Measurements from ENCODE around the gene ST8SIA2. TPM values are rescaled to one million over a fixed set of nuclear protein-coding genes. Genes with fewer than 3 reads are reported as not detected.

ST8SIA2 gene
- total and polyA plus RNA-seq, 11 donors, result 0.50 to 14.3 (median 3.1) TPM

DNA sequence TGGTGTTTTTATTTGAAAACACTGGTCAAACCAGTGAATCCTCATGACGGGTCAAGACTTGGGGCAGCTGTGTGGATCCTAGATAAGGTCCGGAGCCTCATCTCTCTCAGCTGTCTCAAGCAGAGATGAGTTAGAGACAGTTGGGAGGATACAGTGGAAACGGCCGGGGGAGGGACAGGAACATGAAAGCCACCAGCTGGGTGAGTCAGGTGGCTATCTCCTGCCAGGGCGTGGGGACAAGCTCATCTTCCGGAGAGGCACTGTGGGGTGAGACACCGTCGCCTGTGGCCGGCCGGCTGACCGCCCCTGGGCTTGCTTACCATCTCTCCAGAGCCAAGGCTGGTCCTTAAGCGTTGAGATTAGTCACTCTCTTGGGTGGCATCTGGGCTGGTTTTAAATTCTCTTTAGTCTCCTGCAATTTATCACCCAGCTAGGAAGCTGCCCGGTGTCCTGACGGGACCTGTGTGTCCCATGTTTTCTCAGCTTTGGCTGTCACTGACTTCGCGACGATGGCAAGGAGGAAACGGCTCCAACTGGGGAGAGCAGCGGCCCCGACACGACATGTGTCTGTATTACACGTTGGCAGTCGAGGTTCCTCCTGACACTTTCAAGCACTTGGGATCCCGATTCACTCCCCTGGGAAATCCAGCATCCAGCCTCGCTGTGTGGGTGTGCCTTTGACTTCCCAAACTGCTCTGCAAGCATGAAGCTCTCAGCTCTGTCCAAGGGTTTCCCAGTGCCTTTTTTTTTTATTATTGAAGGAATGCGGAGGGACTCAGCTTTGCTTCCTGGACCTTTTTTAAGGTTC lies 7.5 kb downstream of the ST8SIA2 start:
- TF ChIP-seq POLR2A (IDR thresholded peaks at IDR 0.05), result no peak
- TF ChIP-seq, protein P1, sequence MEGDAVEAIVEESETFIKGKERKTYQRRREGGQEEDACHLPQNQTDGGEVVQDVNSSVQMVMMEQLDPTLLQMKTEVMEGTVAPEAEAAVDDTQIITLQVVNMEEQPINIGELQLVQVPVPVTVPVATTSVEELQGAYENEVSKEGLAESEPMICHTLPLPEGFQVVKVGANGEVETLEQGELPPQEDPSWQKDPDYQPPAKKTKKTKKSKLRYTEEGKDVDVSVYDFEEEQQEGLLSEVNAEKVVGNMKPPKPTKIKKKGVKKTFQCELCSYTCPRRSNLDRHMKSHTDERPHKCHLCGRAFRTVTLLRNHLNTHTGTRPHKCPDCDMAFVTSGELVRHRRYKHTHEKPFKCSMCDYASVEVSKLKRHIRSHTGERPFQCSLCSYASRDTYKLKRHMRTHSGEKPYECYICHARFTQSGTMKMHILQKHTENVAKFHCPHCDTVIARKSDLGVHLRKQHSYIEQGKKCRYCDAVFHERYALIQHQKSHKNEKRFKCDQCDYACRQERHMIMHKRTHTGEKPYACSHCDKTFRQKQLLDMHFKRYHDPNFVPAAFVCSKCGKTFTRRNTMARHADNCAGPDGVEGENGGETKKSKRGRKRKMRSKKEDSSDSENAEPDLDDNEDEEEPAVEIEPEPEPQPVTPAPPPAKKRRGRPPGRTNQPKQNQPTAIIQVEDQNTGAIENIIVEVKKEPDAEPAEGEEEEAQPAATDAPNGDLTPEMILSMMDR (IDR thresholded peaks at IDR 0.05), result no peak
- H3K27ac ChIP-seq, result no peak overlapping the region
- H3K4me3 ChIP-seq, result no peak overlapping the region
- H3K9me3 ChIP-seq, result no peaks in the 10 kb centered on the region
- ATAC-seq (peak in 1 of 4 donors; percentile 16), DNase-seq (peak in 1 of 5 donors; percentile 64)
- no peaks in the 10 kb centered on the region for H3K4me1 ChIP-seq
- WGBS, 4 donors, result 44 to 64% (median 54%) methylated on average over 22 to 26 of the region's 26 CpGs
- H3K27me3 ChIP-seq, result peaks cover 0 to 31% (median 0%) of the 10 kb centered on the region in 9 donors
- no peaks in the 10 kb centered on the region for H3K36me3 ChIP-seq
- intact Hi-C loops (cut with DNase I), result loop anchor here in 1 of 10 donors (10.0 kb wide), 1 partner anchor 284 kb away; no protein-coding TSS in a partner anchor

DNA sequence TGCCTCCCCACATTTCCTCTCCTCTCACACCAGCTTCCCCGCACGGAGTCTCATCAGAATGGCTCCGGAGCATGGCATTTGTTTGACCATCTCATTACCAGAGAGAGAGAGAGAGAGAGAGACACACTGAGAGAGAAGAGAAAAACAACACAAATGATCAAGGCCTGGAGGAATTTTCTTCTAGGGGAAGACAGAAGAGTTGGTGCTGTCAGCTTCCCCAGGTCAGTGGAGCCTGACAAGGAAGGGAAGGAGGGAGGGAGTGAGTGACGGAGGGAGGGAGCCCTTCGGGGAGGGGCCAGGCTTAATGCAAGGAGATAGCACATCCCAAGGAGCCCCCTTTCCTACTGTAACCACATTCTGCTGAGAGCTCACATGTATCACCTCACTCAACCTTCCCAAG lies 9.1 kb downstream of the ST8SIA2 start:
- H3K27me3 ChIP-seq, result peaks cover 0 to 22% (median 0%) of the 10 kb centered on the region in 9 donors
- WGBS, 4 donors, result 76 to 88% (median 80%) methylated on average over 5 of the region's 5 CpGs
- H3K27ac ChIP-seq, result no peak overlapping the region
- no peak for ATAC-seq
- H3K36me3 ChIP-seq, result no peaks in the 10 kb centered on the region
- H3K4me1 ChIP-seq, result peaks cover 0 to 5% (median 0%) of the 10 kb centered on the region in 12 donors
- no peaks in the 10 kb centered on the region for H3K9me3 ChIP-seq
- H3K4me3 ChIP-seq, result no peak overlapping the region
- intact Hi-C loops (cut with DNase I), result loop anchor here in 1 of 10 donors (10.0 kb wide), 1 partner anchor 282 kb away; no protein-coding TSS in a partner anchor
- TF ChIP-seq, protein P1 (IDR thresholded peaks at IDR 0.05), result no peak
- TF ChIP-seq POLR2A (IDR thresholded peaks at IDR 0.05), result no peak
- no peak for DNase-seq

- no peak for TF ChIP-seq POLR2A (IDR thresholded peaks at IDR 0.05)
- TF ChIP-seq, protein P1 (IDR thresholded peaks at IDR 0.05), result no peak
Measured at GRCh38 chr15:92405942-92406341, 12.3 kb downstream of the ST8SIA2 start.

GRCh38 chr15:92407321-92407720 lies 13.6 kb downstream of the ST8SIA2 start:
- no peak overlapping the region for H3K27ac ChIP-seq
- H3K36me3 ChIP-seq, result no peaks in the 10 kb centered on the region
- WGBS, 4 donors, result 69 to 78% (median 72%) methylated on average over 6 of the region's 6 CpGs
- TF ChIP-seq POLR2A (IDR thresholded peaks at IDR 0.05), result no peak
- TF ChIP-seq, protein P1 (IDR thresholded peaks at IDR 0.05), result no peak
- intact Hi-C loops (cut with DNase I), result loop anchor here in 1 of 10 donors (10.0 kb wide), 1 partner anchor 277 kb away; no protein-coding TSS in a partner anchor
- no peak for DNase-seq
- peaks cover 0 to 8% (median 0%) of the 10 kb centered on the region in 12 donors for H3K4me1 ChIP-seq
- H3K9me3 ChIP-seq, result no peaks in the 10 kb centered on the region
- no peak for ATAC-seq
- no peak overlapping the region for H3K4me3 ChIP-seq
- peaks cover 0 to 14% (median 0%) of the 10 kb centered on the region in 9 donors for H3K27me3 ChIP-seq

More at GRCh38 chr15:92405942-92406341, 12.3 kb downstream of the ST8SIA2 start:
- H3K27ac ChIP-seq, result no peak overlapping the region
- no peak for ATAC-seq
- H3K4me3 ChIP-seq, result no peak overlapping the region
- 73 to 91% (median 79%) methylated on average over 5 of the region's 5 CpGs for WGBS, 4 donors
- intact Hi-C loops (cut with DNase I), result loop anchor here in 1 of 10 donors (10.0 kb wide), 1 partner anchor 279 kb away; no protein-coding TSS in a partner anchor
- H3K4me1 ChIP-seq, result peaks cover 0 to 8% (median 0%) of the 10 kb centered on the region in 12 donors
- no peak for DNase-seq
- H3K36me3 ChIP-seq, result no peaks in the 10 kb centered on the region
- peaks cover 0 to 15% (median 0%) of the 10 kb centered on the region in 9 donors for H3K27me3 ChIP-seq
- H3K9me3 ChIP-seq, result no peaks in the 10 kb centered on the region
